NCI-H2171 (cell line): ENCODE measurements around the gene GPR150.
A peak's percentile ranks its signal among the peaks of the same experiment; 100 is the strongest.
"Not testable (repeated sequence)": the region's sequence is repeated elsewhere in the genome, so short reads cannot be mapped to it uniquely, and the experiment has no call there.

ENCODE experiments used
- DNase-seq: peaks from one replicate; lab custom pipeline; 2025; lab: John Stamatoyannopoulos, UW

The GPR150 gene

DNA sequence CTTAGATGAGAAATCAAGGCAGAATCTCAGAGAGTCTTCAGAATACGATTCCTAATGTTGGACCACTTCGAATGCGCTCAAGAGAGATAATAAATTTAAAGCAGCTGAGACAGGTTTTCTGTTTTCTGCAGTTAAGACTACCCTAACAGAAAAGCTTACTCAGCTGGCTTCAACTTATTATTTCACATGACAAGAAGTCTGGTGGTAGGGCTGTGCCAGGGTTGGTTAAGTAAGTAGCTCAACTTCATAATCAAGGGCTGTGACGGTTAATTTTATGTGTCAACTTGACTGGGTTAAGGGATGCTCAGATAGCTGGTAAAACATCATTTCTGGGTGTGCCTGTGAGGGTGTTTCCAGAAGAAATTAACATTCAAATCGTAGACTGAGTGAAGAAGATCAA, 3.8 kb downstream of the GPR150 start:
- DNase-seq = no peak

GRCh38 chr5:95624368-95624767, 4.5 kb downstream of the GPR150 start:
- DNase-seq = no peak

DNA sequence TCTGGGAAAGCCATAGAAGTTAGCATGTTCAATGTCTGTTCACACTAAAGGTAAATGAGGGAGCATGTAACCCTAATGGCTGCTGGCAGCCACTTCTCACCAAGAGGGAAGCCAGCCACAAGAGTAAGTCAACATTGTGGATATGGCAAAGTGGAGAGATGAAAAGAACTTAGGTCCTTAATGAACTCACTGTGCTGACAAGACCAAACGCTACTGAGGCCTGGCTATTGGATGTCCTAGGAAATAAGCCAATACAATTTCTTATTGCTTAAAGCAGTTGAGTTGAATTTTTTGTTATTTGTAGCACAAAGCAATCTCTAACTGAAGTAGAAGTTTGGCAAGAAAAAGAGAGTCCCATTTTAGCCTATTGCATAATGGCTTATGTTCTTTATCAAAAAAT, 6.8 kb downstream of the GPR150 start:
- DNase-seq = no peak

DNA sequence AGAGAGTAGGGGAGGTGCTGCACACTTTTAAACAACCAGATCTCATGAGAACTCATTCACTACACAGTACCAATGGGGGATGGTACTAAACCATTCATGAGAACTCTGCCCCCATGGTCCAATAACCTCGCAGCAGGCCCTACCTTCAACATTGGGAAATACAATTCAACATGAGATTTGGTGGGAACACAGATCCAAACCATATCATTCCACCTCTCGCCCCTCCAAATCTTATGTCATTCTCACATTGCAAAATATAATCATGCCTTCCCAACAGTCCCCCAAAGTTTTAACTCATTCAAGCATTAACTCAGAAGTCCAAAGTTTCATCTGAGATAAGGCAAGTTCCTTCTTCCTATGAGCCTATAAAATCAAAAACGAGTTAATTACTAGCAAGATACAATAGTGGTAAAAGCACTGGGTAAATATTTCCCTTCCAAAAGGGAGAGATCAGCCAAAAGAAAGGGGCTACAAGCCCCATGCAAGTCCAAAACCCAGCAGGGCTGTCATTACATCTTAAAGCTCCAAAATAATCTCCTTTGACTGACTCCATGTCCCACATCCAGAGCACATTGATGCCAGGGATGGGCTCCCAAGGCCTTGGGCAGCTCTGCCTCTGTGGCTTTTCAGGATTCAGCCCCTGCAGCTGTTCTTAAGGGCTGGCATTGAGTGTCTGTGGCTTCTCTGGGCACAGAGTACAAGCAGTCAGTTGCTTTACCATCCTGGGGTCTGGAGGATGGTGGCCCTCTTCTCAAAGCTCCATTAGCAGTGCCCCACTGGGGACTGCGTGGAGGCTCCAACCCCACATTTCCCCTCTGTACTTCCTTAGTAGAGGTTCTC, 8.3 kb downstream of the GPR150 start:
- no peak for DNase-seq

- no peak for DNase-seq
Measured at GRCh38 chr5:95628933-95629332, 9.0 kb downstream of the GPR150 start.

DNA sequence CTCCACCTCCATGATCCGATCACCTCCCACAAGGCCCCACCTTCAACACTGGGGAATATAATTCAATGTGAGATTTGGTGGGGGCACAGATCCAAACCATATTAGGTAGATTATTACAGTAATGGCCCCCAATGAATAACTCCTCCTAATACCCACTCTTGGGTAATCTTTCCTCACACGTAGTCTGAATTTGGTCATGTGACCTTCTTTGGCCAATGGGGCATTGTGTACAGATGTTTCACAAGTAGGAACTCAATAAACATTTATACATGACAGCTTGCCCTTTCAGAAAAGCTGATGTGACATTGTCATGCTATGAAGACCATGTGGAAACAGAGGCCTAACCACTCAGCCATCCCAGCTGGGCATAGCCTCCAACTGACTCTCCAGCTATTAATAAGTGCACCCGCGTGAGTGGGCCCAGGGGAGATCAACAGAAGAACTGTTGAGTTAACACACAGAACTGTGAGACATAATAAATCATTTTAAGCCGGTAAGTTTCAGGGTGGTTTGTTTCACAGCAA, 10.6 kb downstream of the GPR150 start:
- no peak for DNase-seq

DNA sequence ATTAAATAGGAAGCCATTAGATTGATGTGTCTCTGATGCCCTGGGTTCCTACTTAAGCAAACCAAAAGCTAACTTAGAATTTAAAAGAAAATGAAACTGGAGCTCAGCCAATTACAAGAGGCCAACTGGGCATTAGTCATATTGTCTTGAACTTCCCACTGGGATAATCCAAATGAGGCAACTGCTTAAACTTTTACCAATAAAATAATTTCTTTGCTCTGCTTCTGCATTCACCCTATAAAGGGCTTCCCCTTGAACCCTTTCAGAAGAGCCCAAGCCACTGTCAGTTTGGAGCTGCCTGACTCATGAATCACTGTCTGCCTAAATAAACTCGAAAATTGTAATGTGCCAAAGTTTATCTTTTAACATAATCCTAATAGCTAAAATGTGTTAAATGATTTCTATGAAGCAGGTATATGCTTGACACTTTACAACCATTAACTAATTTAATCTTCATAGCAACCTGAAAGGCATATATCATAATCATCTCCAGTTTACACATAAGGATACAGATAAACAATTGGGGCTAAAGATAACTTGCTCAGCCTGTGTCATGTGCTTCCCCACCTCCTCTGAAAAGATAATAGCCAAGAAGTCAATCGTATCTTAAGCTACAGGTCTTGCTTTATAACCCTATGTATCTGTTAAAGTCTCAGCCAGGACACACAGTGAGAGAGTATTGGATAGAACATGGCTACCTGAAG, 11.5 kb downstream of the GPR150 start:
- DNase-seq = no peak

- no peak for DNase-seq
Measured at GRCh38 chr5:95631991-95632675, 12.2 kb downstream of the GPR150 start.

DNA sequence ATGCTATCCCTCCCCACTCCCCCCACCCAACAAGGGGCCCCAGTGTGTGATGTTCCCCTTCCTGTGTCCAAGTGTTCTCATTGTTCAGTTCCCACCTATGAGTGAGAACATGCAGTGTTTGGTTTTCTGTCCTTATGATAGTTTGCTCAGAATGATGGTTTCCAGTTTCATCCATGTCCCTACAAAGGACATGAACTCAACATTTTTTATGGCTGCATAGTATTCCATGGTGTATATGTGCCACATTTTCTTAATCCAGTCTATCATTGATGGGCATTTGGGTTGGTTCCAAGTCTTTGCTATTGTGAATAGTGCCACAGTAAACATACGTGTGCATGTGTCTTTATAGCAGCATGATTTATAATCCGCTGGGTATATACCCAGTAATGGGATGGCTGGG, 13.1 kb downstream of the GPR150 start:
- DNase-seq = not testable (repeated sequence)

DNA sequence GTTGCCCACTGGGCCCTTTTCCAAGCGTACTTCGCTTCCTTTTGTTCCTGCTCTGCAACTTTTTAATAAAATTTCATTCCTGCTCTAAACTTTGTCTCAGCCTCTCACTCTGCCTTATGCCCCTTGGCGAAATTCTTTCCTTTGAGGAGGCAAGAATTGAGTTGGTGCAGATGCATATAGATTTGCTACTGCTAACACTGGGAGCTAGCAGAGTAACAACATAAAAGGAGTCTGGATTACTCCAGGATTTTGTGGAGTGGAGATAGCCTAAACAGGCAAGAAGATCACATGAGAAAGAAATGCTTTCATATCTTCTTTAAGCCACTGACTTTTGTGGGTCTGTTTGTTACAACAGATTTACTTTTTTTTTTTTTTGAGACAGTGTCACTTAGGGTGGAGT, 13.8 kb downstream of the GPR150 start:
- no peak for DNase-seq

- no peak for DNase-seq
Measured at GRCh38 chr5:95634081-95634480, 14.2 kb downstream of the GPR150 start.

- DNase-seq = no peak
Measured at GRCh38 chr5:95638632-95639031, 18.7 kb downstream of the GPR150 start.

DNA sequence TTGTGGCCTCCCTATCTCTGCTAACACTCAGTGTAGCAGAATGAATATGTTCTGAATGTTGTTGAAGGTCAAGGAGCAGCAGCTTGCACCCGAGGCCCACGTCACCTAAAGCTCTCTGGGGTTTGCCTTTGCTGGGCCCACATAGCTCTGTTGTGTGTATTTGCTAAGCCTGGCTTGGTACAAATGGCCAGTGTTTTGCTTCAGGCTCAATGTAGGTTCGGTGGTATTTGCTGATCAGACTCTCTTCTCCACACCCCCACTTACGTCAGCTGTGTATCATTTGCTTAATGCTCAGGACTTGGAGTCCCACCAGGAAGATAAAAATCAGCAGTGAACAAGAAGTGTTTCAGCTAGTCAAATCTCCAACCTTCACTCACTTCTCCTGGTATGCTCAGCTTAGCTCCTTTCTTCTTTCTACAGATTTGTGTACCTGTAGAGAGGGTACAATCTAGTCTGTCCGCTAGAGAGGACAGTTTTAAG, 21.9 kb downstream of the GPR150 start:
- no peak for DNase-seq

DNA sequence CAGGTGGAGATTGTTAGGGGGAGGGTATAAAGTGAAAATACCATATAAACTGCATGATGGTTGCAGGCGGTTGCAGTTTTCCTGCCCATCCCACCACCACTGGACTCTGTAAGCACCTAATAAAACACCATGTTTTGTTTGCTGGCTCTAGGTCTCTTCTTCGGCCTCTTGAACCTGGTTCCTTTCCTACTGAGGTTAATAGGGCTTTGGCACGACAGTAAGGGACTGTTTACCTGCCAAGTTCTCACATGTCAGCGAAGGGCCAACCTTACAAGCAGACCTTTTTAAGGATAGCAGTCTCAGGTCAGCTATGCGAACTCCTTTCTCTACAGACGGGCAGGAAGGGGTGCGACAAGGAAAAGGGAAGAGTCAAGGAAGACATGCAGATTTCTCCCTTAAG, 23.3 kb downstream of the GPR150 start:
- DNase-seq = no peak

GRCh38 chr5:95644351-95645042, 24.6 kb downstream of the GPR150 start:
- no peak for DNase-seq

GRCh38 chr5:95646226-95646568, 26.3 kb downstream of the GPR150 start:
- DNase-seq = not testable (repeated sequence)

- DNase-seq = peak; percentile 85
Measured at GRCh38 chr5:95646569-95647431, 26.9 kb downstream of the GPR150 start, which contains the start of gene RFESD. Gene RFESD, plus strand, starts transcription at chr5:95646777. Its CDS starts 5,495 bp downstream, at chr5:95652272.

GRCh38 chr5:95647886-95648860, 28.3 kb downstream of the GPR150 start:
- DNase-seq = no peak

- no peak for DNase-seq
Measured at GRCh38 chr5:95649274-95649673, 29.4 kb downstream of the GPR150 start.
